Esophagus squamous epithelium (tissue), 5 donors: ENCODE data around the gene POF1B. TPM values are rescaled to one million over a fixed set of nuclear protein-coding genes. Genes with fewer than 3 reads are reported as not detected.

Experiments
- DNase-seq: peaks from one replicate; lab custom pipeline; 2025; lab: John Stamatoyannopoulos, UW
- H3K27ac ChIP-seq, 4 donors: fragments of 200-600 bp; sonication (generic); one replicate each; pipeline ENCODE4 v1.5.1; 2016 to 2019; ENCODE audit warnings: mild to moderate bottlenecking in 1 of 4
- H3K27me3 ChIP-seq, 4 donors: fragments of 200-600 bp; sonication (generic); 1 replicate in 3 of 4; 2 replicates in 1 of 4; pipeline versions ENCODE4 v1.5.1 to v1.6.0; 2017 to 2021; ENCODE audit warnings: antibody characterized with exemption in 1 of 4
- H3K36me3 ChIP-seq, 3 donors: fragments of 200-600 bp; sonication (generic); one replicate each; pipeline ENCODE4 v1.5.1; 2016 to 2019
- H3K4me1 ChIP-seq, 3 donors: fragments of 200-600 bp; sonication (generic); one replicate each; pipeline ENCODE4 v1.5.1; 2017 to 2019
- H3K4me3 ChIP-seq, 4 donors: fragments of 200-600 bp; sonication (generic); 1 replicate in 3 of 4; 2 replicates in 1 of 4; pipeline ENCODE4 v1.5.1; 2016 to 2019; ENCODE audit warnings: mild to moderate bottlenecking in 2 of 4, moderate library complexity in 1 of 4
- H3K9me3 ChIP-seq, 3 donors: fragments of 200-600 bp; sonication (generic); one replicate each; pipeline ENCODE4 v1.5.1; 2016 to 2019
- POLR2A ChIP-seq, 4 donors: fragments of 450-650 bp; IDR thresholded peaks; one replicate each; pipeline ENCODE4 v1.6.1; 2017; ENCODE audit warnings: antibody characterized with exemption in 4 of 4, mild to moderate bottlenecking in 4 of 4, moderate library complexity in 3 of 4
- WGBS, 2 donors: methylation state at CpG; one replicate each; pipeline ENCODE4 v1.1.5; 2018; 5-methylcytosine and 5-hydroxymethylcytosine counted together
- intact Hi-C: fragments of 100-400 bp; cut with DNase I; formaldehyde crosslinking; loops from one replicate; pipeline ENCODE4 v1.15.0; 2022
- total RNA-seq, 4 donors: library from RNA; depleted of rRNA; stranded (reverse); fragments of >200 nt; gene quantifications; one replicate each; pipeline ENCODE4 v1.1.0, GENCODE V29; 2016
- TF ChIP-seq, protein P1 (sequence below), 6 experiments: fragments of 450-650 bp in 4 of 6; fragments of 200-600 bp in 2 of 6; sonication (generic) in 2 of 6; IDR thresholded peaks; one replicate each; pipeline ENCODE4 v1.5.1; 2016 to 2019; ENCODE audit warnings: antibody characterized with exemption in 6 of 6, mild to moderate bottlenecking in 4 of 6, moderate library complexity in 4 of 6
- donor health status: DM: yes; HTN: yes; CAD: no.

Gene POF1B
- total RNA-seq, 4 donors from 2014 or later: 31.2 to 53.4 (median 39.6) TPM

DNA sequence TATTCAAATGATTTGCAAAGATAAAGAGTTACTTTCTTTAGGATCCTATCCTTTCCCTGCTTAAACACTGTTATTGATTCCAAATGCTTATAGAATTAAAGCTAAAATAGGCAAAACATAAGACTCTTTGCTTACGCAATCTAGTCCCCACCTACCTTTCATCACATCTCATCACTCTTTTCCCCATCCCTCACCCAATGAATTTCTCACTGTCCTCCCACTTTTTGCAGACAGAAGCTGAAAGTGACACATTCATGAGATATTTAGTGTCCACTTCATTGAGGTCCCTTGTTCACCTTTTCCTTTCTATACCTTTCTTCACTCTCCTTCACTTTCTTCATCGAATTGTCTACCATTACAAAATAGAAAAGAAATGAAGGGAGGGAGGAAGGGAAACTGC lies 136.3 kb downstream of the POF1B start:
- WGBS, 2 donors: 42 to 54% methylated on average over 2 of the region's 2 CpGs
- no peak for TF ChIP-seq POLR2A (IDR thresholded peaks at IDR 0.05)
- TF ChIP-seq, protein P1, sequence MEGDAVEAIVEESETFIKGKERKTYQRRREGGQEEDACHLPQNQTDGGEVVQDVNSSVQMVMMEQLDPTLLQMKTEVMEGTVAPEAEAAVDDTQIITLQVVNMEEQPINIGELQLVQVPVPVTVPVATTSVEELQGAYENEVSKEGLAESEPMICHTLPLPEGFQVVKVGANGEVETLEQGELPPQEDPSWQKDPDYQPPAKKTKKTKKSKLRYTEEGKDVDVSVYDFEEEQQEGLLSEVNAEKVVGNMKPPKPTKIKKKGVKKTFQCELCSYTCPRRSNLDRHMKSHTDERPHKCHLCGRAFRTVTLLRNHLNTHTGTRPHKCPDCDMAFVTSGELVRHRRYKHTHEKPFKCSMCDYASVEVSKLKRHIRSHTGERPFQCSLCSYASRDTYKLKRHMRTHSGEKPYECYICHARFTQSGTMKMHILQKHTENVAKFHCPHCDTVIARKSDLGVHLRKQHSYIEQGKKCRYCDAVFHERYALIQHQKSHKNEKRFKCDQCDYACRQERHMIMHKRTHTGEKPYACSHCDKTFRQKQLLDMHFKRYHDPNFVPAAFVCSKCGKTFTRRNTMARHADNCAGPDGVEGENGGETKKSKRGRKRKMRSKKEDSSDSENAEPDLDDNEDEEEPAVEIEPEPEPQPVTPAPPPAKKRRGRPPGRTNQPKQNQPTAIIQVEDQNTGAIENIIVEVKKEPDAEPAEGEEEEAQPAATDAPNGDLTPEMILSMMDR (IDR thresholded peaks at IDR 0.05): no peak
- Histone ChIP-seq H3K27ac (no peak overlapping the region), H3K4me1 (peaks cover 0 to 6% (median 0%) of the 10 kb centered on the region in 3 donors), H3K27me3 (no peaks in the 10 kb centered on the region), H3K36me3 (no peaks in the 10 kb centered on the region), H3K4me3 (peak overlapping the region in 2 of 4 donors; percentile 52 to 71), H3K9me3 (no peaks in the 10 kb centered on the region)
- intact Hi-C loops: no loop called here
- DNase-seq: no peak

Other genes starting within 250 kb of the POF1B start
- not detected for gene SATL1, start 135.9 kb downstream of the POF1B start, total RNA-seq
- gene ZNF711, start 135.7 kb downstream of the POF1B start, total RNA-seq: 1 to 10 TPM in 3 of 4 donors, under 1 TPM in 1; 0.80 to 2.9 (median 1.7) TPM